Fibroblast of pulmonary artery (primary cell): Measurements from ENCODE around the gene FUT1.

ENCODE experiments used
- DNase-seq: peaks from one replicate; pipeline ENCODE4 v3.0.0-alpha.2; 2010; ENCODE audit warnings: low read depth
- H3K4me3 ChIP-seq: replicated peaks from 2 replicates; pipeline ENCODE4 v1.5.1; 2011; ENCODE audit warnings: low read depth, mild to moderate bottlenecking, control low read depth, low read length, moderate library complexity
- TF ChIP-seq, protein P1 (sequence below): IDR thresholded peaks from 2 replicates; pipeline ENCODE4 v1.5.1; 2011; ENCODE audit warnings: mild to moderate bottlenecking, control low read depth, low read length, inconsistent platforms; ENCODE audit errors: missing control alignments

Gene FUT1

DNA sequence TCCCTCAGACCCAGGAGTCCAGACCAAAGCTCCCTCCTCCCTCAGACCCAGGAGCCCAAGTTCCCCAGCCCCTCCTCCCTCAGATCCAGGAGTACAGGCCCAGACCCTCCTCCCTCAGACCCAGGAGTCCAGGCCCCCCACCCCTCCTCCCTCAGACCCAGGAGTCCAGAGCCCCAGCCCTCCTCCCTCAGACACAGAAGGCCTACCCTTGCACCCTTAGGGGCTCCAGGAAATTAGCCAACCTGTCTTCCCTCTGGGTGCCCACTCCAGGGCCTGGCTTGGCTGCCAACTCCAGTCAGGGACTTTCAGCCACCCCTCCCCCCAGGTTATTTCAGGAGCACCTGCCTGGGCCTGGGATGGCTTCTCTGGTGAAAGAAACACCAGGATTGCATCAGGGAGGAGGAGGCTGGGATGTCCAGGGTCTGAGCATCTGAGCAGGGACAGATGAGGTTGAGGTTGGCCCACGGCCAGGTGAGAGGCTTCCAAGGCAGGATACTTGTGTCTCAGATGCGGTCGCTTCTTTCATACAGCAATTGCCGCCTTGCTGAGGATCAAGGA, 2.7 kb upstream of the FUT1 start, which contains the start of gene FGF21:
Gene FGF21, plus strand, starts transcription at position 441 of the 558 bp plus-strand sequence. CDS start 713 bp downstream, outside the sequence.
- TF ChIP-seq, protein P1, sequence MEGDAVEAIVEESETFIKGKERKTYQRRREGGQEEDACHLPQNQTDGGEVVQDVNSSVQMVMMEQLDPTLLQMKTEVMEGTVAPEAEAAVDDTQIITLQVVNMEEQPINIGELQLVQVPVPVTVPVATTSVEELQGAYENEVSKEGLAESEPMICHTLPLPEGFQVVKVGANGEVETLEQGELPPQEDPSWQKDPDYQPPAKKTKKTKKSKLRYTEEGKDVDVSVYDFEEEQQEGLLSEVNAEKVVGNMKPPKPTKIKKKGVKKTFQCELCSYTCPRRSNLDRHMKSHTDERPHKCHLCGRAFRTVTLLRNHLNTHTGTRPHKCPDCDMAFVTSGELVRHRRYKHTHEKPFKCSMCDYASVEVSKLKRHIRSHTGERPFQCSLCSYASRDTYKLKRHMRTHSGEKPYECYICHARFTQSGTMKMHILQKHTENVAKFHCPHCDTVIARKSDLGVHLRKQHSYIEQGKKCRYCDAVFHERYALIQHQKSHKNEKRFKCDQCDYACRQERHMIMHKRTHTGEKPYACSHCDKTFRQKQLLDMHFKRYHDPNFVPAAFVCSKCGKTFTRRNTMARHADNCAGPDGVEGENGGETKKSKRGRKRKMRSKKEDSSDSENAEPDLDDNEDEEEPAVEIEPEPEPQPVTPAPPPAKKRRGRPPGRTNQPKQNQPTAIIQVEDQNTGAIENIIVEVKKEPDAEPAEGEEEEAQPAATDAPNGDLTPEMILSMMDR = no peak
- no peak for DNase-seq
- no peak within 1 kb of the TSS for H3K4me3 ChIP-seq

DNA sequence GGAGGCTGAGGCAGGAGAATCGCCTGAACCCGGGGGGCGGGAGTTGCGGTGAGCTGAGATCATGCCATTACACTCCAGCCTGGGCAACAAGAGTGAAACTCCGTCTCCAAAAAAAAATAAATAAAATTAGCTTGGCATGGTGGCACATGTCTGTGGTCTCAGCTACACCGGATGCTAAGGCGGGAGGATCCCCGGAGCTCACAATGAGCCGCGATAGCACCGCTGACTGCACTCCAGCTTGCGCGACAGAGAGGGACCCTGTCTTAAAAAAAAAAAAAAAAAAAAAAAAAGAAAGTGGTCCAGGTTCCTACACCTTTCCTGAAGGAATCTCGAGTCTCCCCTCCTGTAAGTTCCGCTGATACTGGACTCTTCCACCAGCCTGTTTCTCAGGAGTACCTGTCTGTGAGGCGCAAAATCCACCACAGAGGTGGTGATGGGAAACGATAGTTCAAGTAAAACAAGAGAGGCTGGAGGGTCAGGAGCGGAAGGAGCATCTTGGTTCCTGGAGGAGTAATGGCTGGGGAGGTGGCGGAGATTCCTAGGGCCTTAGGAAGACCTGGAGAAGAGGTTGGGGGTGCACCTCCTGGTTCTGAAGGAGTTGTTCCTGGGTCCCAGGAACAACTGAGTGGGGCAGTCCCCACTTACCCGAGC, 471 bp downstream of the FUT1 start:
- DNase-seq = no peak
- TF ChIP-seq, protein P1 = no peak
- H3K4me3 ChIP-seq = peak overlapping the region; percentile 43

DNA sequence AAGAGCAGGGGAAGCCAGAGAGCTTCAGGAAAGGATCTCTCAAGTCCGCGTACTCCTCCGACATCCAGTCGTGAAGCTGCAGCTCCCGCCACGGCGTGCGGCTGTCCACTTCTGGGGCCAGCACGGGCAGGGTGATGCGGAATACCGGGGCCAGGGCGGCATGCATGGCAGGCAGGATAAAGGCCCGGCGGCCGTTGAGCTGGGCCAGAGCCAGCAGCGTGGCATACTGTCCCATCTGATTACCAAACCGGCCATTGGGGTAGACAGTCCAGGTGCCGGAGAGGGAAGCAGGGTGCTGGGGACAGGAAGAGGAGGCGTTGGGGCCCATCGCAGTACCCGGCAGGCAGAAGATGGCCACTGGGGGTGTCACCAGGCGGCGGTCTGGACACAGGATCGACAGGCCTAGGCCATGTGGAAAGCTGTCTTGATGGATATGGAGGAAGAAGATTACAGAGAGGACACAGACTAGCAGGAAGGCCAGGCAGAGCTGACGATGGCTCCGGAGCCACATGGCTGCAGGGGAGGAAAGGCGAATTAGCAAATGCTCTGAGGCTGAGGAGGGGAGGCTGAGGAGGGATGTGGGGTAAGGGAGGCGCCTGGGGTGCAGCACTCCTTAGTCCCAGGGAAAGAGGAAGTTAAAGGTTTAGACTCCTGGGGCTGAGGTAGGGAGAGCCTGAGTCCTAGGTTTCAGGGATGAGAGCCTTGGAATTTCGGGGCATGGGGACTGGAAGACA, 1.5 kb downstream of the FUT1 start:
- TF ChIP-seq, protein P1 = no peak
- H3K4me3 ChIP-seq = no peak overlapping the region
- DNase-seq = no peak

DNA sequence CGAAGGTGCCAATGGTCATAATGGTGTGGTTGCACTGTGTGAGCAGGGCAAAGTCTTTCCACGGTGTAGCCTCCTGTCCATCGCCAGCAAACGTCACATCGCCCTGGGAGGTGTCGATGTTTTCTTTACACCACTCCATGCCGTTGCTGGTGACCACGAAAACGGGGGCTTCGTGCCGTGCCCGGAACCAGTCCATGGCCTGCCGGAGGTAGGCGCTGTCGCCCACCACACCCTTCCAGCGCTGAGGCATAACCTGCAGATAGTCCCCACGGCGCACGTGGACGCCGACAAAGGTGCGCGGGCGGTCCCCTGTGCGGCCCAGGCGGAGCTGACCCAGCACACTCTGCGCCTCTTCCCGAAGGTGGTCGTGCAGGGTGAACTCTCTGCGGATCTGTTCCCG, 2.1 kb downstream of the FUT1 start:
- no peak for DNase-seq
- H3K4me3 ChIP-seq = no peak overlapping the region
- TF ChIP-seq, protein P1 = no peak

DNA sequence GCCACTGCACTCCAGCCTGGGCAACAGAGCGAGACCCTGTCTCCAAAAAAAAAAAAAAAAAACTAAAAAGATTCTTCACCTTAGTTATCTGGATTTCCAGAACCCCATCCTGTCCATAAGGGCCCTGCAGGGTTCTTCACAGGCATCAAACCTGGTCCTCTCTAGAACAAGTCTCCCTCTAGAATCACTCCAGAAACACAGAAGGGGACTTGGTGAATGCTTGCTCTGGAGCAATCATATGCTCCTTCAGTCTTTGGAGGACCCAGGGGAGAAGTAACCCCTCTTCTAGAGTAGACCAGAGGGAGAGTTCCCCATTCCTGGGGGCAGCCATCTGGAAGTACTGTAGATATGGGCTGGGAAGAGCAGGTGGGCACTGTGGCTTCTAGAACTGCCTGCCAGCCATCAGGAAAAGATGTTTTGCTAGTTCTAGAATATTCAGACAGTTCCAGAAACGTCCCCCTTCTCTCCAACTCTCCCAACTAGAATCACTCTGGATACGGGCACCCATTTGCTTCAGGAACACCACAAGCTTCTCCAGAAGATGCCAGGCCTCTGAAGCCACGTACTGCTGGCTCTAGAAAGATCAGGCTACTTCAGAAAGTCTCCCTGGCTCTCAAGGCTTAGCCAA, 2.8 kb downstream of the FUT1 start:
- no peak overlapping the region for H3K4me3 ChIP-seq
- no peak for DNase-seq
- TF ChIP-seq, protein P1 = no peak

DNA sequence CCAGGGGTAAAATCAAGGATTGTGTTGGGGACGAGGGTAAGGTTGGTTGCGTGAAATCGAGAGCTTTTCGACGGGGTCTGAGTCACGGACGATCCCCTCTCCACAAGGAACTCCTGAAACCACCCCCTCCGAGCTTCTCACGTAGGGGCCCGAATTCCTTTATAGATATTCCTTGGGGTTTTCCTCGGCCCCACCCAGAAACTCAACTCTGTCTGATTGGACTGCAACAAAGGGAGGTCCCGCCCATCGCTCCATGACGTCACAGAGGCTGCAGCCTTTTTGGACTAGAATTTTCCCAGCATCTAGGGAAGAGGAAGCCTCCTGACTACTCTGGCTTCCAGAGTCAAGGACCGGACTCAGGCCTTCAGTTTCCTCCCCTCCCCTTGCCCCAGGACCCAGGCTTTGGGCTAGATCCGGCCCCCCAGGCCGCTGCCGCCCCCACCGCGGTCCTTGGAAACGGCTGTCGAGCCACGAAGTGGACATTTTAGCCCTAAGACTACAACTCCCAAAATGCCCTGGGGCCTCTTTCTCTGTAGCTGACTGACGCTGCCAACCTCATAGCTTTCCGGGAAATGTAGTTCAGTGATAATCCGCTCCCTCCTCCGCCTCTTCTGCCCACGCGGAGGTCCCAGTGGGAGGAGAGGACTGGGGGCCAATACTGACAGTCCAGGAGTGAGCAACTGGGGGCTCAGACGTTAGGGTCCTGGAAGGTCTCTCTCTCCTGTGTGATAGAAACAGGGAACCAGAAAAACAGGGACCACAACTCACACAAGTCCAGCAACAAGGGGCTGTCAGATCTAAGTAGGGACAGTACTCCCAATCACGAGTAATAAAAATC, 5.5 kb downstream of the FUT1 start, which contains the start of gene IZUMO1:
Gene IZUMO1, minus strand, starts transcription at position 172 of the 838 bp plus-strand sequence. CDS start 1,050 bp downstream, outside the sequence.
- DNase-seq = peak; percentile 95
- H3K4me3 ChIP-seq = peak within 1 kb of the TSS; percentile 52
- TF ChIP-seq, protein P1 = no peak
